Keratinocyte (primary cell): ENCODE measurements around the gene SERTAD1. TPM values are rescaled to one million over a fixed set of nuclear protein-coding genes. Genes with fewer than 3 reads are reported as not detected.

Source experiments
- DNase-seq: peaks from one replicate; pipeline ENCODE4 v3.0.0-alpha.2; 2011; ENCODE audit warnings: low read depth, missing footprints, low spot score
- FAIRE-seq: peaks from 2 replicates; lab custom pipeline; 2011; peaks lifted over from hg19 to GRCh38; lab: Jason Lieb, UNC
- H2AFZ ChIP-seq: 2 replicates; pipeline ENCODE4 v1.6.0; 2012; ENCODE audit warnings: low read length, control low read depth, inconsistent platforms; ENCODE audit not compliant: control insufficient read depth
- H3K27ac ChIP-seq: 2 replicates; pipeline ENCODE4 v1.5.1; 2011; ENCODE audit warnings: low read length; ENCODE audit not compliant: control insufficient read depth, insufficient read depth
- H3K27me3 ChIP-seq: 3 replicates; pipeline ENCODE4 v1.6.0; 2011; ENCODE audit warnings: low read length; ENCODE audit not compliant: control insufficient read depth, insufficient read depth; ENCODE audit errors: extremely low read depth
- H3K36me3 ChIP-seq, 2 experiments: 2 replicates in 1 of 2; 3 replicates in 1 of 2; pipeline ENCODE4 v1.5.1; 2011; ENCODE audit warnings: low read length in 2 of 2, mild to moderate bottlenecking in 1 of 2; ENCODE audit not compliant: control insufficient read depth in 2 of 2, insufficient read depth in 2 of 2; ENCODE audit errors: extremely low read depth in 1 of 2
- H3K4me1 ChIP-seq: 3 replicates; pipeline ENCODE4 v1.5.1; 2011; ENCODE audit warnings: low read length; ENCODE audit not compliant: control insufficient read depth, insufficient read depth; ENCODE audit errors: extremely low read depth
- H3K4me2 ChIP-seq: 3 replicates; pipeline ENCODE4 v1.6.0; 2011; ENCODE audit warnings: low read depth, low read length; ENCODE audit not compliant: control insufficient read depth, insufficient read depth; ENCODE audit errors: extremely low read depth
- H3K4me3 ChIP-seq, 3 experiments: fragments of 200-600 bp in 1 of 3; sonication (generic) in 1 of 3; 2 replicates in 2 of 3; 3 replicates in 1 of 3; pipeline ENCODE4 v1.5.1; 2011 to 2016; ENCODE audit warnings: low read length in 3 of 3, mild to moderate bottlenecking in 3 of 3, control low read depth in 2 of 3, inconsistent platforms in 1 of 3, low read depth in 1 of 3, mixed read lengths in 1 of 3, mixed run types in 1 of 3, moderate library complexity in 1 of 3; ENCODE audit not compliant: control insufficient read depth in 2 of 3, insufficient read depth in 2 of 3; ENCODE audit errors: extremely low read depth in 1 of 3
- H3K79me2 ChIP-seq: 2 replicates; pipeline ENCODE4 v1.6.0; 2012; ENCODE audit warnings: low read length; ENCODE audit not compliant: control insufficient read depth, insufficient read depth
- H3K9ac ChIP-seq: 3 replicates; pipeline ENCODE4 v1.6.0; 2011; ENCODE audit warnings: low read length; ENCODE audit not compliant: control insufficient read depth, insufficient read depth; ENCODE audit errors: extremely low read depth
- H3K9me1 ChIP-seq: 3 replicates; pipeline ENCODE4 v1.6.0; 2011; ENCODE audit warnings: low read length; ENCODE audit not compliant: control insufficient read depth, insufficient read depth; ENCODE audit errors: extremely low read depth
- H3K9me3 ChIP-seq: 2 replicates; pipeline ENCODE4 v1.5.1; 2012; ENCODE audit warnings: low read depth, low read length; ENCODE audit not compliant: control insufficient read depth
- H4K20me1 ChIP-seq: 3 replicates; pipeline ENCODE4 v1.6.0; 2011; ENCODE audit warnings: low read length; ENCODE audit not compliant: control insufficient read depth, insufficient read depth; ENCODE audit errors: extremely low read depth
- EZH2 ChIP-seq: IDR thresholded peaks from one replicate; pipeline ENCODE4 v1.6.1; 2012; ENCODE audit warnings: inconsistent platforms, mild to moderate bottlenecking, low read length, moderate library complexity
- dilution Hi-C: fragments of 300-500 bp; cut with MboI; formaldehyde crosslinking; loops from one replicate; pipeline ENCODE4 v1.7.0; 2020; ENCODE audit warnings: low sequenced_read_pairs; ENCODE audit not compliant: extremely low pct_ligation_motif_present
- polyA plus RNA-seq, 5 experiments: library from polyadenylated mRNA; depleted of rRNA in 3 of 5; stranded (reverse) in 3 of 5; stranded (forward) in 1 of 5; unstranded in 1 of 5; fragments of >200 nt; gene quantifications; 1 replicate in 1 of 5; 2 replicates in 3 of 5; 3 replicates in 1 of 5; pipeline versions ENCODE4 v1.2.1 to v1.2.3, GENCODE V29; 2011 to 2012; ENCODE audit warnings: missing spikeins in 2 of 5, low read depth in 1 of 5, low replicate concordance in 1 of 5
- TF ChIP-seq, protein P1 (sequence below), 3 experiments: IDR thresholded peaks in 1 of 3; conservative IDR thresholded peaks in 1 of 3; optimal IDR thresholded peaks in 1 of 3; 2 replicates in 2 of 3; 3 replicates in 1 of 3; pipeline versions ENCODE3 to v1.5.1; 2011; ENCODE audit warnings: low read length in 3 of 3, mild to moderate bottlenecking in 3 of 3, moderate library complexity in 2 of 3, control low read depth in 1 of 3, inconsistent platforms in 1 of 3; ENCODE audit not compliant: insufficient read depth in 2 of 3; ENCODE audit errors: extremely low read depth in 1 of 3

SERTAD1 gene
- polyA plus RNA-seq, 1 donor (not counting 4 experiments of a cell fraction or from before 2014, with no cell fraction given): 9.5 TPM

DNA sequence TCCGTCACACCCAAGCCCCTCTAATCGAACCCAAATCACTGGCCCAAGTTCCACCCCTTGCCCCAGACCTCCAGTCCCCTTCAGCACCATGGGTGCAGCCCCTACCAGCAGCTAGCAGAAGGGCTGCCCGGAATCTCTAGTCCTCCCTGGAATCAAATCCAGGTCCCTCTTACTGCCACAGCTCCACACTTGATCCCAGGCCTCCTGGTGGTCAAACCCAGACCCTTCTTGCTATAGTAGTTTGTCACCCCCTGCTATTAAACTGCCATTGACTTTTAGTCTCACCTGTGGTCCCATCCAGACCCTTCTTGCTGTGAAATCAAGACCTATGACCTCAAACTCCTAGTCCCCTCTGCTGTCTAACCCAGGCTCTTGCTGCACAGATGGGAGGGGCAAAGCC lies 44.5 kb downstream of the SERTAD1 start:
- Histone ChIP-seq H3K4me2 (no peak overlapping the region), H3K9me1 (no peaks in the 10 kb centered on the region), H3K4me3 (no peak overlapping the region), H3K27me3 (no peaks in the 10 kb centered on the region), H3K27ac (no peak overlapping the region), H4K20me1 (no peaks in the 10 kb centered on the region), H2AFZ (no peak overlapping the region), H3K4me1 (no peaks in the 10 kb centered on the region), H3K79me2 (no peaks in the 10 kb centered on the region), H3K9me3 (no peaks in the 10 kb centered on the region), H3K36me3 (peaks cover 0 to 7% of the 10 kb centered on the region in 2 experiments), H3K9ac (no peak overlapping the region)
- dilution Hi-C loops: no loop called here
- DNase-seq (no peak), FAIRE-seq (no peak)
- TF ChIP-seq EZH2: no peak
- TF ChIP-seq, protein P1, sequence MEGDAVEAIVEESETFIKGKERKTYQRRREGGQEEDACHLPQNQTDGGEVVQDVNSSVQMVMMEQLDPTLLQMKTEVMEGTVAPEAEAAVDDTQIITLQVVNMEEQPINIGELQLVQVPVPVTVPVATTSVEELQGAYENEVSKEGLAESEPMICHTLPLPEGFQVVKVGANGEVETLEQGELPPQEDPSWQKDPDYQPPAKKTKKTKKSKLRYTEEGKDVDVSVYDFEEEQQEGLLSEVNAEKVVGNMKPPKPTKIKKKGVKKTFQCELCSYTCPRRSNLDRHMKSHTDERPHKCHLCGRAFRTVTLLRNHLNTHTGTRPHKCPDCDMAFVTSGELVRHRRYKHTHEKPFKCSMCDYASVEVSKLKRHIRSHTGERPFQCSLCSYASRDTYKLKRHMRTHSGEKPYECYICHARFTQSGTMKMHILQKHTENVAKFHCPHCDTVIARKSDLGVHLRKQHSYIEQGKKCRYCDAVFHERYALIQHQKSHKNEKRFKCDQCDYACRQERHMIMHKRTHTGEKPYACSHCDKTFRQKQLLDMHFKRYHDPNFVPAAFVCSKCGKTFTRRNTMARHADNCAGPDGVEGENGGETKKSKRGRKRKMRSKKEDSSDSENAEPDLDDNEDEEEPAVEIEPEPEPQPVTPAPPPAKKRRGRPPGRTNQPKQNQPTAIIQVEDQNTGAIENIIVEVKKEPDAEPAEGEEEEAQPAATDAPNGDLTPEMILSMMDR (optimal IDR thresholded peaks at IDR 0.05 in 1 of 3, IDR thresholded peaks at IDR 0.05 in 1 of 3, conservative IDR thresholded peaks at IDR 0.05 in 1 of 3; ENCODE audit: extremely low read depth in 1 of 3, insufficient read depth in 2 of 3, low read length in 3 of 3): no peak

DNA sequence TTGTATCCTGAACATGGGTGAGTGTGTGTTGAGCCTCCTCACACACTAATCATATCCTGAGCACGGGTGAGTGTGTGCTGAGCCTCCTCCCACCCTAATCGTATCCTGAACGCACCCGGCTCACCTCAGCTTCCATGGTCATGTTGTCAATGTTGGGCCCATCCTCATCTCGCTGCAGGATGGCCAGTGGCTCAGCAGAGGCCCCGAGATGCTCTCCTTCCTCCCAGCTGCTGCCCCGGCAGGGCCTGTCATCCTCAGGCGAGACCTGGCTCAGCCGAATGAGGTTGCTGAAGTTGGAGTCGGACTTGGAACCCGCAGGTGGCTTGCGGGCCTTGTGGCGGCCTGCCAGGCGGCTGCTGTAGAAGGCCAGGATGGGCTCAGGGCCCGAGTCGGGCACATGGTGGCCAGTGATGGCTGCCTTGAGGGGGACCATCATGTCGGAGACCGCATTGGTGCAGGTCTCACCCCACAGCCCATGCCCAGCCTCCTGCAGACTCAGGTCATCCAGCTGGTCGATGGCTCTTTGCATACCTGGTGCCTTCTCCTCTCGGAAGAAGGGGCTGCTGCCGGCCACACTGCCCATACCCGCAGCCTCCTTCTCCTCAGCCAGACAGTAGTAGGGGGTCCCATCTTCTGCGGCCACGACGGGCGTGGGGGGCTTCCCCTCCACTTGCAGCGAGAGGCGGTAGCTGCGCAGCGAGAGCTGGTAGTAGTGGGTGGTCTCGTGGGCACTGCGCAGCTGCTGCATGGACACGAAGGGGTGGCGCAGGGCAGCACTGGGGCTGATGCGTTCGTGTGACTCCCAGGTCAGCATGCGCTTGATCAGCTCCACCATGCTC lies 45.4 kb downstream of the SERTAD1 start:
- H4K20me1 ChIP-seq: no peaks in the 10 kb centered on the region
- no peaks in the 10 kb centered on the region for H3K9me1 ChIP-seq
- H3K36me3 ChIP-seq: peaks cover 0 to 7% of the 10 kb centered on the region in 2 experiments
- H3K4me2 ChIP-seq: no peak overlapping the region
- no peaks in the 10 kb centered on the region for H3K4me1 ChIP-seq
- no peak overlapping the region for H2AFZ ChIP-seq
- DNase-seq (no peak), FAIRE-seq (no peak)
- dilution Hi-C loops: no loop called here
- no peaks in the 10 kb centered on the region for H3K9me3 ChIP-seq
- H3K9ac ChIP-seq: no peak overlapping the region
- no peak overlapping the region for H3K27ac ChIP-seq
- no peak for TF ChIP-seq EZH2
- TF ChIP-seq, protein P1 (optimal IDR thresholded peaks at IDR 0.05 in 1 of 3, IDR thresholded peaks at IDR 0.05 in 1 of 3, conservative IDR thresholded peaks at IDR 0.05 in 1 of 3; ENCODE audit: extremely low read depth in 1 of 3, insufficient read depth in 2 of 3, low read length in 3 of 3): no peak
- H3K27me3 ChIP-seq: no peaks in the 10 kb centered on the region
- no peaks in the 10 kb centered on the region for H3K79me2 ChIP-seq
- H3K4me3 ChIP-seq: no peak overlapping the region
